PC-9 (cell line): ENCODE results near the gene RBM39.

Source experiments
- CTCF ChIP-seq: fragments of 200-600 bp; sonication (generic); conservative IDR thresholded peaks from 2 replicates; pipeline ENCODE4 v1.6.1; 2017; ENCODE audit warnings: mixed run types, antibody characterized with exemption, mild to moderate bottlenecking, moderate library complexity
- EZH2 ChIP-seq: fragments of 200-600 bp; sonication (generic); IDR thresholded peaks from 2 replicates; pipeline ENCODE4 v1.8.0; 2017; ENCODE audit warnings: antibody characterized with exemption, low read depth

GRCh38 chr20:35699957-35700624, 42.0 kb downstream of the RBM39 start:
- TF ChIP-seq CTCF (no peak), EZH2 (no peak)
